Effector CD8-positive, alpha-beta T cell (primary cell): ENCODE results near the gene SREBF1.

Experiments used
- DNase-seq: peaks from one replicate; lab custom pipeline; 2025; lab: John Stamatoyannopoulos, UW

Gene SREBF1

GRCh38 chr17:17781591-17782496 lies 54.9 kb downstream of the SREBF1 start:
- peak; percentile 39 for DNase-seq

GRCh38 chr17:17780922-17781590 lies 55.7 kb downstream of the SREBF1 start:
- no peak for DNase-seq

GRCh38 chr17:17779015-17779611 lies 57.7 kb downstream of the SREBF1 start:
- no peak for DNase-seq

GRCh38 chr17:17778308-17779014 lies 58.3 kb downstream of the SREBF1 start:
- no peak for DNase-seq

DNA sequence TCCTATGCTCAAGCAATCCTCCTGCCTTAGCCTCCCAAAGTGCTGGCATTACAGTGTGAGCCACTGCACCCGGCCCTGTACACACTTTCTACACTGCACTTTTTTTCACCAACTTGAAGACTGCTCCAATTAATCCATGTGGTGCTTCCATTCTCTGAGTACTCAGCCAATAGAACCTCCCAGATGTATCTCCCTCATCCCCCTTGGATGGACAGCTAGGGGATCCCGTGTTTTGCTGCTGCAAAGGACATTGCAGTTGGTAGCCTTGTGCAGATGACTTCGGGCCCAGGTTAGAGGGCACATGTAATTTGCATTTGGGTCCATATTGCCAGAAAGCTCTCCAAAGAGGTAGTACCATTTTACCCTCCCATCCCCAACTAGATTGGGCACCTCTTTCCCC lies 59.9 kb downstream of the SREBF1 start:
- DNase-seq: no peak

DNA sequence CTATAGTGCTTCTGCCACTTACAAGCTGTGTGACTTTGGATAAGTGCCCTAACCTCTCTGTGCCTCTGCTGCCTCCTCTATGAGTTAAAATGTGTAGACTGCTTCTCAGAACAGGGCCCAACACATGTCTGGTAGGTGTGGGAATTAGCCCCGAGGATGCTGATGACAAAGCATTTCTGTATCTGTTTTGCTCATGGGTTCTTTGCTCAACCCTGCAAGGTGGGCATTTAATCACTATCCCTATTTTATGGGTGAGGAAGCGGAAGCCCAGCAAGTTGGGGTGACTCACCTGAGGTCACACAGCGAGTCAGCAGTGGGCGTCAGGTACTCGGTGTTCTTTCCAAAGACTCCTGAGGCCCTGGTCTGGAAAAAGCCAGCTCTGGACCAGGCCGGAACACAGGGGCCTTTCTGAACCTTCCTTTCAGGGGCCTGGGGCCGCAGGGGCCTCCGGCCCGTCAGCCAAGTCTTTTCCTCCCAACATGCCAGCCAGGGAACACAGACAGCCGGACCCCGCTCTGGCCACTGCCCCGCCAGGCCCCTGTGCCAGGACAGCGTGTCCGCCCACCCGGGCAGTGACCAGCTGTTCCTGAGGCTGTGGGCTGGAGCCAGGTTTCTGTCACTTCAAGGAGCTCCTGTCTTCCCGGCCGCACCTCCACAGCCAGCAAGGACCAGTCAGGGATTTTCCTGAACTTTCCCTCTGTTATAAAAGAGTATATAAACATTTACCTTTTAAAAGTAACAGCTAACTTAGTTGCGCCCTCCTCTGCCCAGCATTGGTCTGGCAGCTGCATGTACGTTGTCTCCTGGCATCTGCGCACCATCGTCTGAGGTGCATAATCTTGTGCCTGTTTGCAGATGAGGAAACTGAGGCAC lies 62.5 kb downstream of the SREBF1 start:
- no peak for DNase-seq

- DNase-seq: no peak
Measured at GRCh38 chr17:17772231-17772630, 64.6 kb downstream of the SREBF1 start.

- no peak for DNase-seq
Measured at GRCh38 chr17:17771498-17772201, 65.1 kb downstream of the SREBF1 start.

DNA sequence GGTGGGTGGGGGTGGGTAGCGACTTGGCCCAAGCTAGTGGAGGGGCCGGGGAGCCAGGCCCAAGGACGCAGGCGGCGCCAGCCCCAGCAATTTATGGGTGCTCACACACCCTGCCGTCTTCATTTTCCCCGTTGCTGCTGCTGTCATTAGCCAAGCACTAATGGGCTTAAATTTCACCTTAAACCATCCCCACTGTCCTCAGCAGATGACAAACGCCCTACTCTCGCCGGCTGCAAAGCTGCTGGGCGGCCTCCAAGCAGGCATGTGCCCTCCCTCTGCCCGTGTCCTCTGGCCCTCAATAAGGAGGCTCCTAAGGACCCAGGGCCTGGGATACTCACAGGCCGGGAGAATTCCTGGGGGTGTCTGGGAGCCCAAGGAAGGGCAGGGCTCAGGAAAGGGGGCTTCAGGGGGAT lies 66.1 kb downstream of the SREBF1 start:
- no peak for DNase-seq

DNA sequence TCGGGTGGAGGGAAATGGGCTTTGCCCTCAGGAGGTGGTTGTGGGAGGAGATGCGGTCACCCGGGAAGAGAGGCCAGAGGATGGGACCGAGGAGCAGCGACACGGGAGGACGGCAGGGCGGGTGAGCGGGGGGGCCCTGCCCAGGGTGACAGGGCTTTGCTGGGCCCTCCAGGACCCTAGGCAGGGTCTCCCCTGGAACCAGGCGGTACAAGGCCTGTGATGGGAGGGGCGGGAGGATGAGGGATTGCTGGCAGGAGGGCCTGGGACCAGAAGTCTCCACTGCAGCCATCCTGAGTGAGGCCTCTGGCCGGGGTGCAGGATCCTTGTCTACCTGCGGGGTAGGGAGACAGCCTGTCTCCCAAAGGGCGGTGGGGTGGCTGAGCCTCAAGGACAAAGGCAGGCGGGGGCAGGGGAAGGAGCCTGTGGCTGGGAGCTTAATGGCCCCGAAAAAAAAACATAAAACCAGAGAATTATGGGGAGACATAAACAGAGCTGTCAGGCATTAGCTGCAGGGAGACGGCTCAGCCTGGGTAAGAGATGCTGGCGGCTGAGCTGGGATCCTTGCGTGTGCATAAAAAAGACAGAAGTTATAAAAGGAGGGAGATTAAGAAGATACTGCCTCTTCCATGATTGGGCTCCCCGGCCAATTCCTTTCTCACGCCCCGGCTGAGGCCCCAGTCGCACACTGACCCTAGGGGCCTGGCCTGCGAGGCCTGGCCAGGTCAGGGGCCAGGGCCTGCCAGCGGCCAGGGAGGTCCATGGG lies 66.7 kb downstream of the SREBF1 start:
- DNase-seq: no peak

- no peak for DNase-seq
Measured at GRCh38 chr17:17768424-17769088, 68.2 kb downstream of the SREBF1 start.

DNA sequence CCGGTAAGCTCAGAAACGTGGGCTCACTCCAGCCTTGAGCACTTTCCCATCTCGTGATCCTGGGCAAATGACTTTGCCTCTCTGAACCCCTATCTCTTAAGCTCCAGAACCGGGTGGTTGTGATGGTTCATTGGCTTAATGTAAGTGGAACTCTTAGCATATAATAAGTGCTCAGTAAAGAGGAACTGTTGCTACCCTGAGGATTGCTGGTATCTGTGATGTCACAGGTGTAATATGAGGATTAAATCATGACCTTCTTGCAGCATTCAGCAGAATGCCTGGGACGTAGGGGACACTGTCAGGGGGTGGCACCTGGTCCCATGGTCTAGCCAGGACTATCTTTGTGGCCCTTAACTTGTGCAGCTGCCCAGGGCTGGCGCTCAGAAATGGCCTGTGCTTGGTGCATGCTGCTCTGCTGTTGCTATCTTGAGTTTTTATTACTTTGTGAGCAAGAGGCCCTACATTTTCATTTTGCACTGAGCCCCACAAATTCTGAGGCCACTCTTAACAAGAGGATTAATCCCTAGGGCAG lies 68.8 kb downstream of the SREBF1 start:
- no peak for DNase-seq

- no peak for DNase-seq
Measured at GRCh38 chr17:17767154-17767869, 69.5 kb downstream of the SREBF1 start.

GRCh38 chr17:17766744-17767120 lies 70.1 kb downstream of the SREBF1 start:
- no peak for DNase-seq

DNA sequence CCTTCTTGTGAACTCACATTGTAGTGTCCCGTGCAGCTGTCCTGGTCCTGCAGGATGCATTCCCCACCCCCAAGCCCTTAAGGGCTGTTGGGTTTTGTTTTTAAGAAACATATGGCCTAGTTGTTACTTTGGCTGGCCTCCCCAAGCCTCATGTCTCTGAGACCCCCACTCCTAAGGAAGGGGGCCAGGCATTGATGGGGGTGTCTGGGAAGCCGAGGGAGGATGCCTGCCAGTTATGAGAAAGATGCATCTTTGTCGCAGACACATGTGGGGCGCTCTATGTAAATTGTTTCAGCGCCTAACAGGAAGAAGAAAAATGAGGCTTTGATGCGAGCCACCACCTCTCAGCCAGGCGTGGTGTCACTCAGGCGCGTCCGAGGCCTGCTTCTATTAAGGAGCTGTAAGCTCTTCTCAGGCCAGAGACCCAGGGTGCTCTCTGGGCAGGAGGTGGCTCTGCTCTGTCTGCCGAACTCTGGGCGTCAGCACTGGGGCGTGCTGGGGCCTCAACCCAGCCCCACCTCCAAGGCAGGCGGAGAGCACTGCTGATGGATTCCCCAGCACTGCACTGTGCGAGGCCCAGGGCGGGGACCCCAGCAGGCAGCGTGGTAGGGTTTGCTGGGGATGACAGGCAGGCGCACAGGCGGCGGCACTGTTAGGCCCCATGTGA lies 70.6 kb downstream of the SREBF1 start:
- no peak for DNase-seq

DNA sequence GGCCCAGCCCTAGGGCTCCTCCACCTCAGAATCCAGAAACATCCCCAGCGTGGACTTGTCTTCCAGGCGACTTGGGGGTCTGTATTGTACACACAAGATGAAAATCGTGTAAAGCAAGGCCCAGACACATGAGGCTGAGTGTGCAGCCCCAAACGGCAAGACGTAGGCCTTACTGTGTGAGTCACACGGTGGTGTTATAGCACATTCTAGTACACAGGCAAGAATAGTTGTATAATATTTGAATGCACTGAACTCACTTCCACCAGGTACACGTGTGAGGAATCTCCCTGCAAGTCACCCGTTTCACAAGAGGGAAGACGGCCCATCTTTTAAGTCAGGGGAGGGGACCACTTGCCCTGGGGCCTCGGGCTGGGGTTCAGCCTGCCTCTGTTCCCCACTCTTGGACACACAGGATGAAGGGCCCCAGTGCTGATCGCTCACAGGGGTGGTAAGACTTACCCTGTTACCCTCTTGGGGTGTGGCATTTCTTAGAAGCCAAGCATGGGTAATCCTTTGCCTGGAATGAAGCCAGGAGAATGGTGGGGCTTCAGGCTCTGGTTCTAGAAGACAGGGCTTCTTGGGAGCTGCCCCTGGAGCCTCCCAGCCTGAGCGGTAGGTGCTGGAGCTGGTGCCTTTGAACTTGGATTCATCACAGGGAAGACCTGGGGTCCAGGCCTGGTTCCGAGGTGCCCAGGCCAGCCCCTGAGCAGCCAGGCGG lies 71.3 kb downstream of the SREBF1 start:
- no peak for DNase-seq

GRCh38 chr17:17763734-17764133 lies 73.1 kb downstream of the SREBF1 start:
- DNase-seq: no peak
